ENCODE data around the gene HMSD. TPM values are rescaled to one million over a fixed set of nuclear protein-coding genes. Genes with fewer than 3 reads are reported as not detected.
A peak's percentile ranks its signal among the peaks of the same experiment; 100 is the strongest.
"Not testable (repeated sequence)": the region's sequence is repeated elsewhere in the genome, so short reads cannot be mapped to it uniquely, and the experiment has no call there.

Gene HMSD, protein sequence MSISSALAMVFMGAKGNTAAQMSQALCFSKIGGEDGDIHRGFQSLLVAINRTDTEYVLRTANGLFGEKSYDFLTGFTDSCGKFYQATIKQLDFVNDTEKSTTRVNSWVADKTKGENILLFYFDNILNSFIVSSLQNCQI
- 0.20 TPM for total RNA-seq

GRCh38 chr18:63949068-63949737 lies at the start of gene HMSD:
TSS of gene HMSD (plus strand) at chr18:63949301. CDS start at chr18:63953456, 4,155 bp downstream.
- DNase-seq: no peak

DNA sequence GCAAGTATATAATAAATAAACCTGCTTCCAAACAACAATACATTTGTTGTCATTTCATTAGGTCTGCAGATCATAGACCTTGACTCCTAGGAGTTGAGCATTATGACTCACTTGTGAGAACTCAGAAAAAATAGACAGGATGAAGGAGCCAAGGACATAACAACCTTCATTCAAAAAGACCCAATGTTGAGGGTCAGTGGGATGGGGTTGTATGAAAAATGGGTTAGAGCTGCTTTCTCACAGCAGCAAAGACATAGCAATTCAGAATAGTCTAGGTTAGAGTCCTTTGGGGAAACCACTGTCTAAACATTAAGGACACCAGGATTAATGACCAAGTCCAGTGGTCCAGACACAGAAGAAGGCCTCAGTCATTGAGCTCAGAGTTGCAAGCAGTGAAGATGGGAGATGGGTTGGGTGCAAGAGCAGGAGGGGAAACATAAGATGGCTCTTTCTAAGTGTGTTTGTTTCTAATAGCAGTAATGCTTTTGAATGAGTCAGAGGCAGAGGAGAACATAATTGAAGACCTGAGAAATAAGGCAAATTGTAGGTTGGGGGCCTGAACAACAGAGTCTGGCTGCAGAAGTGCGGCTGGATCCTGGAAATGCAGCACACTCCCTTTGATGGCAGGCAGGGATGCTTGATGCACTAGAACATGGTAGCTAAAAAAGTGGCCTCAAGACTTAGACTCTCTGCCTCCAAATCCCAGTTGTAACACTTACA lies 45.1 kb upstream of the HMSD start:
- DNase-seq: no peak

DNA sequence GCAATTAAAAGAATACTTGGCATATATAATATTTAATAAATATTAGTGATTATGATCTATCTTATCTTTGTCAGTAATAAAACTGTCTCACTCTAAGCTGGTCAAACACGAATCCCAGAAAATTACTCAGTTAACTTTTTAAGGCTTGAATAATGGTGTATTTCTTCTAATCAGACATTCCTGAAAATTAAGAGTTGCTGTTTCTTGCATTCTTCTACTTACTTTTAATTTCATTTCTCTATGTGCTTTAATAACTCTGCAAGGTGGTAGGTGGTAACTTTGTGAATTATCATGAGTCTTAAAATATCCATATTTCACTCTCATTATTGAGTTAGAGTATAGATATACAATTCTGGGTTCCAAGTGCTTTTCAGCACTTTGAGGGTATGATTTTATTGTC lies 44.4 kb upstream of the HMSD start:
- no peak for DNase-seq

GRCh38 chr18:63905361-63905760 lies 43.7 kb upstream of the HMSD start:
- no peak for DNase-seq

DNA sequence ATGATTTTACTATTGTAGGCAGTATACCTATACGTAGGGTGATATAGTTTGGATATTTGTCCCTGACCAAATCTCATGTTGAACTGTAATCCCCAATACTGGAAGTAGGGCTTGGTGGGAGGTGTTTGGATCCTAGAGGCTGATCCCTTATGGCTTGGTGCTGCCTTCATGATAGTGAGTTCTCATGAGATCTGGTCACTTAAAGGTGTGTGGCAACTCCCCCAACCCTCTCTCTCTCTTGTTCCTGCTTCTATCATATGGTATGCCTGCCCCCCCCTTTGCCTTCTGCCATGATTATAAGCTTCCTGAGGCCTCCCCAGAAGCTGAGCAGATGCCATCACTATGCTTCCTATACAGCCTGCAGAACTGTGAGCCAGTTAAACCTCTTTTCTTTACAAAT lies 43.0 kb upstream of the HMSD start:
- DNase-seq: no peak

GRCh38 chr18:63907664-63908063 lies 41.4 kb upstream of the HMSD start, which contains the start of gene SERPINB10:
TSS of gene SERPINB10 (plus strand) at chr18:63907958. CDS start at chr18:63915511, 7,553 bp downstream.
- DNase-seq: no peak

GRCh38 chr18:63908858-63909257 lies 40.2 kb upstream of the HMSD start:
- DNase-seq: no peak

DNA sequence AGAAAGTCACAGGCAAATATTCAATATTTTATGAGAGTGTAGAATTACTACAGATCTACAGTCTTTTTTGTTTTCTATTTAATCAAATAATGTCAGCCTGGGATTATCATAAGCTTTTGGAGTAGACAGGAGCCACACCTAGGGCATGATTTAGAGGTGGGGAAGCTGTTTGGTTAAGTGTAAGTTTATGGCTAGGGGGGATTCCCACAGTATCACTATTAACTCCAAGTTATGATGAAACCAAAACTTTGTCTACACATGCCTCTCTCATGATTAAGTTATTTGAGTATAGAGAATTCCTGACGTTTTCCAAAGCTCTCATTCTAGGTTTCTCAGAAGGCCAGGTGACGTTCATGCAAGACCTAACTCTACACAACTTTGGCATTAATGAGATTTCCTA lies 39.2 kb upstream of the HMSD start:
- peak; percentile 8 for DNase-seq

DNA sequence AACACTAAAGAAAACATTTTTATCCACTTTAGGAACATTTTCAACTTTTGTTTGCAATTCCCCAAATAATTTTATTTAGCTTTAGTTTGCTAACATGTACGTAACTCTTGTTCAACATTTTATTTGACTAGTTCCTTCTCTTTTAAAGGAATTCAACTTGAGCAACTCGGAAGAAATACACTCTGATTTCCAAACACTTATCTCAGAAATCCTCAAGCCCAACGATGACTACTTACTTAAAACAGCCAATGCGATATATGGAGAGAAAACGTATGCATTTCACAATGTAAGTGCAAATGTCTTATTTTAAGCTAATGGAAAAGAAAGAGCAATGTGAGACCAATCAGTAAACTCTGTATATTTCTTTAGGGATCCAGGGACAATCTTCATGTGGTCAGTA lies 31.3 kb upstream of the HMSD start:
- DNase-seq: no peak

GRCh38 chr18:63922049-63922448 lies 27.1 kb upstream of the HMSD start:
- no peak for DNase-seq

DNA sequence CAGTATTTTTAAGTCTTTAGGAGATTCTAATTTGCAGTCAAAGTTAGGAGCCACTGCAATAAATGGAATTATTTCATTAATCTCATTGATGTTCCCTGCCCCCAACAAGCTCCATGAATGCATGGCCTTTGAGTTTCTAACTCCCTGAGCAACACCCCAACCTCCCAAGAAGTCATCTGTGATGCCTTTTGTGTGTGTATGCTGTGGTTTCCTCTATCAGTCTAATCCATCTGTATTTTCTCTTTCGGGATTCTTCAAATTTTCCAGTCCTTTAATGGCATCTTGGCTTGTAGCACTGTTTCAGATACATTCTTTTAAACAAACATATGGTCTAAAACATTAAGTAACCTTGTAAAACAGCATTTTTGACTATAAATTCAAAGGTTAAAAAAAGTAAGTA lies 24.6 kb upstream of the HMSD start:
- DNase-seq: no peak

DNA sequence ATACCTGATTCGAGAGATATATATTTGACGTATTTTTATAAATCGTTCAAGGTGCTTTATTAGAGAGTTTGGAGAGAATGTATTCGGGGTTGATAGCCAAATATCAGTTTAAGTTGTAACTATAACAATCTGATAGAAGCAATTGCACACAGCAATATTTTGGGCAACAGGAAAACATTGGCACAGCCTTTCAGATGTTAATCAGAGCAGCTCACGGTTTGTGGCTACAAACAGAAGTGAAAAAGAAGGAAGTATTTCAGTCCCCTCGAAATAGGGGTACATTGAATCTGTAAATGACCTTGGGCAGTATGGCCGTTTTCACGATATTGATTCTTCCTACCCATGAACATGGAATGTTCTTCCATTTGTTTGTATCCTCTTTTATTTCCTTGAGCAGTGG lies 20.8 kb upstream of the HMSD start:
- no peak for DNase-seq

GRCh38 chr18:63929369-63929768 lies 19.7 kb upstream of the HMSD start:
- DNase-seq: not testable (repeated sequence)

- DNase-seq: no peak
Observed at GRCh38 chr18:63930773-63931354, 18.2 kb upstream of the HMSD start.

GRCh38 chr18:63936156-63936931 lies 12.8 kb upstream of the HMSD start:
- DNase-seq: peak; percentile 33

DNA sequence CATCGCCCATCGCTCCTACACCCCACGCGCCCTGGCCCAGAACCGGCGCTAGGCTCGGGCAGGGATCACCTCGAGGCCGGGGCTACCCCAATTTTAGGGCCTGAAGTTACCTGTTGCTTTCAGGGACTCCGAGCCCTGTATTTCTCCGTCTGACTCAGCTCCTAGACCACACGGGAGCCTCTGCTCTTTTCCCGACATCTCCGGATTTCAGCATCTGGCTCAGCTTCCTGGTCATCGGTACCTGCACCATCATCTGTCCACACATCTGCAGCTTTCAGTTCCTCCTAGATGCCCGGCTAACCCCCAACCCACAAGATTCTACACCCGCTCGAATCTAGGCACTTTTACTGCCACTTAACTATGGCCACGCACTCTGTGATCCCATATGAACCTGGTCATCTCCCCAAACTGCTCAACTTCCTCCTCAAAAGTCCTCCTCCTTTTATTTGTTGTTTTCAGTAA lies 12.1 kb upstream of the HMSD start:
- DNase-seq: no peak

GRCh38 chr18:63940008-63940407 lies 9.1 kb upstream of the HMSD start:
- no peak for DNase-seq

DNA sequence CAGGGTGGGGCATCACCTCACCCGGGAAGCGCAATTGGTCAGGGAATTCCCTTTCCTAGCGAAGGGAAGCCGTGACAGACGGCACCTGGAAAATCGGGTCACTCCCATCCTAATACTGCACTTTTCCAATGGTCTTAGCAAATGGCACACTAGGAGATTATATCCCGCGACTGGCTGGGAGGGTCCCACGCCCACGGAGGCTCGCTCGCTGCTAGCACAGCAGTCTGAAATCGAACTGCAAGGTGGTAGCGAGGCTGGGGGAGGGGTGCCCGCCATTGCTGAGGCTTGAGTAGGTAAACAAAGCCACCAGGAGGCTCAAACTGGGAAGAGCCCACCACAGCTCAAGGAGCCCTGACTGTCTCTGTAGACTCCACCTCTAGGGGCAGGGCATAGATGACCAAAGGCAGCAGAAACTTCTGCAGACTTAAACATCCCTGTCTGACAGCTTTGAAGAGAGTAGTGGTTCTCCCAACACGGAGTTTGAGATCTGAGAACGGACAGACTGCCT lies 8.5 kb upstream of the HMSD start:
- DNase-seq: not testable (repeated sequence)

GRCh38 chr18:63947051-63947790 lies 1.9 kb upstream of the HMSD start:
- DNase-seq: no peak

- DNase-seq: no peak
Observed at GRCh38 chr18:63951302-63951705, 2.2 kb downstream of the HMSD start.

GRCh38 chr18:63953811-63954210 lies 4.7 kb downstream of the HMSD start:
- peak; percentile 49 for DNase-seq
